ENCODE measurements around the gene EFNA2.
"Not testable (repeated sequence)": the region's sequence is repeated elsewhere in the genome, so short reads cannot be mapped to it uniquely, and the experiment has no call there.

Gene EFNA2

GRCh38 chr19:1296575-1297271 is 11.1 kb downstream of the EFNA2 start:
- no peak for TF ChIP-seq POLR2A (IDR thresholded peaks at IDR 0.05; ENCODE audit: low read depth, low read length)
- TF ChIP-seq TAF1 (IDR thresholded peaks at IDR 0.05; ENCODE audit: borderline replicate concordance, low read depth, low read length), result no peak
- TF ChIP-seq POLR2AphosphoS5 (IDR thresholded peaks at IDR 0.05; ENCODE audit: low read depth, low read length), result no peak
- FAIRE-seq, result no peak
- no peak for DNase-seq (ENCODE audit: insufficient read length)

GRCh38 chr19:1298235-1298634 is 12.6 kb downstream of the EFNA2 start:
- FAIRE-seq (no peak), DNase-seq (ENCODE audit: insufficient read length) (no peak)
- TF ChIP-seq POLR2A (IDR thresholded peaks at IDR 0.05; ENCODE audit: low read depth, low read length), result no peak
- TF ChIP-seq POLR2AphosphoS5 (IDR thresholded peaks at IDR 0.05; ENCODE audit: low read depth, low read length), result no peak
- no peak for TF ChIP-seq TAF1 (IDR thresholded peaks at IDR 0.05; ENCODE audit: borderline replicate concordance, low read depth, low read length)

- no peak for TF ChIP-seq POLR2A (IDR thresholded peaks at IDR 0.05; ENCODE audit: low read depth, low read length)
- TF ChIP-seq POLR2AphosphoS5 (IDR thresholded peaks at IDR 0.05; ENCODE audit: low read depth, low read length), result no peak
- no peak for TF ChIP-seq TAF1 (IDR thresholded peaks at IDR 0.05; ENCODE audit: borderline replicate concordance, low read depth, low read length)
- no peak for FAIRE-seq
- DNase-seq (ENCODE audit: insufficient read length), result no peak
Measured at GRCh38 chr19:1299801-1300200, 14.1 kb downstream of the EFNA2 start.

GRCh38 chr19:1300744-1301490 is 15.2 kb downstream of the EFNA2 start:
- DNase-seq (ENCODE audit: insufficient read length) (no peak), FAIRE-seq (no peak)
- TF ChIP-seq POLR2A (IDR thresholded peaks at IDR 0.05; ENCODE audit: low read depth, low read length) (no peak), TAF1 (IDR thresholded peaks at IDR 0.05; ENCODE audit: borderline replicate concordance, low read depth, low read length) (no peak), POLR2AphosphoS5 (IDR thresholded peaks at IDR 0.05; ENCODE audit: low read depth, low read length) (no peak)

GRCh38 chr19:1302533-1303239 is 17.0 kb downstream of the EFNA2 start:
- FAIRE-seq, result no peak
- DNase-seq (ENCODE audit: insufficient read length), result no peak
- TF ChIP-seq POLR2AphosphoS5 (IDR thresholded peaks at IDR 0.05; ENCODE audit: low read depth, low read length), result no peak
- TF ChIP-seq TAF1 (IDR thresholded peaks at IDR 0.05; ENCODE audit: borderline replicate concordance, low read depth, low read length), result no peak
- no peak for TF ChIP-seq POLR2A (IDR thresholded peaks at IDR 0.05; ENCODE audit: low read depth, low read length)

- DNase-seq (ENCODE audit: insufficient read length) (no peak), FAIRE-seq (no peak)
- TF ChIP-seq POLR2A (IDR thresholded peaks at IDR 0.05; ENCODE audit: low read depth, low read length), result no peak
- no peak for TF ChIP-seq POLR2AphosphoS5 (IDR thresholded peaks at IDR 0.05; ENCODE audit: low read depth, low read length)
- no peak for TF ChIP-seq TAF1 (IDR thresholded peaks at IDR 0.05; ENCODE audit: borderline replicate concordance, low read depth, low read length)
Measured at GRCh38 chr19:1304197-1304924, 18.7 kb downstream of the EFNA2 start.

GRCh38 chr19:1305354-1305753 is 19.7 kb downstream of the EFNA2 start:
- FAIRE-seq; DNase-seq (ENCODE audit: insufficient read length): not testable (repeated sequence)

- TF ChIP-seq POLR2AphosphoS5 (IDR thresholded peaks at IDR 0.05; ENCODE audit: low read depth, low read length), result no peak
- TF ChIP-seq POLR2A (IDR thresholded peaks at IDR 0.05; ENCODE audit: low read depth, low read length), result no peak
- no peak for TF ChIP-seq TAF1 (IDR thresholded peaks at IDR 0.05; ENCODE audit: borderline replicate concordance, low read depth, low read length)
- no peak for FAIRE-seq
- DNase-seq (ENCODE audit: insufficient read length), result no peak
Measured at GRCh38 chr19:1307320-1307719, 21.6 kb downstream of the EFNA2 start.

- no peak for TF ChIP-seq POLR2AphosphoS5 (IDR thresholded peaks at IDR 0.05; ENCODE audit: low read depth, low read length)
- TF ChIP-seq TAF1 (IDR thresholded peaks at IDR 0.05; ENCODE audit: borderline replicate concordance, low read depth, low read length), result no peak
- TF ChIP-seq POLR2A (IDR thresholded peaks at IDR 0.05; ENCODE audit: low read depth, low read length), result no peak
Measured at GRCh38 chr19:1307755-1308303, 22.2 kb downstream of the EFNA2 start.

GRCh38 chr19:1308718-1309117 is 23.0 kb downstream of the EFNA2 start:
- FAIRE-seq (no peak), DNase-seq (ENCODE audit: insufficient read length) (no peak)
- TF ChIP-seq POLR2AphosphoS5 (IDR thresholded peaks at IDR 0.05; ENCODE audit: low read depth, low read length) (no peak), POLR2A (IDR thresholded peaks at IDR 0.05; ENCODE audit: low read depth, low read length) (no peak), TAF1 (IDR thresholded peaks at IDR 0.05; ENCODE audit: borderline replicate concordance, low read depth, low read length) (no peak)

More at GRCh38 chr19:1307755-1308303, 22.2 kb downstream of the EFNA2 start:
- FAIRE-seq (no peak), DNase-seq (ENCODE audit: insufficient read length) (no peak)

Measured in GM12892 (cell line).